Measurements from ENCODE around the gene PLSCR3. TPM values are rescaled to one million over a fixed set of nuclear protein-coding genes. Genes with fewer than 3 reads are reported as not detected.

The PLSCR3 gene
- total RNA-seq, 1 experiment from 2014 or later: 31.5 TPM

DNA sequence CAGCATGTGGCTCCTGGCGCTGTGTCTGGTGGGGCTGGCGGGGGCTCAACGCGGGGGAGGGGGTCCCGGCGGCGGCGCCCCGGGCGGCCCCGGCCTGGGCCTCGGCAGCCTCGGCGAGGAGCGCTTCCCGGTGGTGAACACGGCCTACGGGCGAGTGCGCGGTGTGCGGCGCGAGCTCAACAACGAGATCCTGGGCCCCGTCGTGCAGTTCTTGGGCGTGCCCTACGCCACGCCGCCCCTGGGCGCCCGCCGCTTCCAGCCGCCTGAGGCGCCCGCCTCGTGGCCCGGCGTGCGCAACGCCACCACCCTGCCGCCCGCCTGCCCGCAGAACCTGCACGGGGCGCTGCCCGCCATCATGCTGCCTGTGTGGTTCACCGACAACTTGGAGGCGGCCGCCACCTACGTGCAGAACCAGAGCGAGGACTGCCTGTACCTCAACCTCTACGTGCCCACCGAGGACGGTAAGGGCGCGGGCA is 14.0 kb upstream of the PLSCR3 start:
- H3K4me1 ChIP-seq (ENCODE audit: insufficient read depth, low read length): no peaks in the 10 kb centered on the region; the same call in 1 of the 2 replicates
- H3K36me3 Mint-ChIP-seq (ENCODE audit: insufficient read depth in 1 of 3, low read depth in 3 of 3): peaks cover 16 to 36% (median 27%) of the 10 kb centered on the region in 3 experiments
- H3K23ac ChIP-seq (ENCODE audit: insufficient read length, low read depth, low read length): no peak overlapping the region
- H3K27me3 Mint-ChIP-seq (ENCODE audit: low read depth): no peaks in the 10 kb centered on the region
- no peak overlapping the region for H2BK120ac ChIP-seq (ENCODE audit: low read depth, low read length, poor library complexity, severe bottlenecking)
- H3K79me2 ChIP-seq (ENCODE audit: insufficient read depth, low read length): no peaks in the 10 kb centered on the region
- H3K4me2 ChIP-seq (ENCODE audit: insufficient read depth, insufficient read length, low read length): no peak overlapping the region
- no peak overlapping the region for H2AFZ ChIP-seq (ENCODE audit: low read length)
- no peak overlapping the region for H3K4me3 Mint-ChIP-seq
- no peak overlapping the region for H4K5ac ChIP-seq (ENCODE audit: insufficient read length, low read depth, low read length)
- no peak overlapping the region for H2BK5ac ChIP-seq (ENCODE audit: insufficient read length, low read length)
- H3K14ac ChIP-seq (ENCODE audit: insufficient read depth, low read length): no peak overlapping the region
- no CpG with 5 or more reads among the region's 58 CpGs for WGBS (ENCODE audit: extremely low coverage, insufficient read length, low lambda C conversion rate)
- H3K27ac Mint-ChIP-seq: no peak overlapping the region
- H2BK12ac ChIP-seq (ENCODE audit: insufficient read length, low read depth, low read length): no peak overlapping the region
- H3K27me3 ChIP-seq (ENCODE audit: insufficient read depth, low read length): no peaks in the 10 kb centered on the region
- no peaks in the 10 kb centered on the region for H3K9me3 ChIP-seq (ENCODE audit: control insufficient read depth, low read depth, low read length)
- H3K79me1 ChIP-seq (ENCODE audit: insufficient read depth, low read depth, low read length, poor library complexity, severe bottlenecking): no peaks in the 10 kb centered on the region
- peaks cover 0 to 2% of the 10 kb centered on the region in 2 experiments; a peak in 1 of 5 replicates for H3K9me3 Mint-ChIP-seq
- no peak overlapping the region for H2AK5ac ChIP-seq (ENCODE audit: insufficient read length, low read length)
- no peak overlapping the region for H3K18ac ChIP-seq (ENCODE audit: insufficient read length, low read depth, low read length)
- H4K91ac ChIP-seq (ENCODE audit: insufficient read length, low read depth, low read length): no peak overlapping the region
- TF ChIP-seq, protein P1, sequence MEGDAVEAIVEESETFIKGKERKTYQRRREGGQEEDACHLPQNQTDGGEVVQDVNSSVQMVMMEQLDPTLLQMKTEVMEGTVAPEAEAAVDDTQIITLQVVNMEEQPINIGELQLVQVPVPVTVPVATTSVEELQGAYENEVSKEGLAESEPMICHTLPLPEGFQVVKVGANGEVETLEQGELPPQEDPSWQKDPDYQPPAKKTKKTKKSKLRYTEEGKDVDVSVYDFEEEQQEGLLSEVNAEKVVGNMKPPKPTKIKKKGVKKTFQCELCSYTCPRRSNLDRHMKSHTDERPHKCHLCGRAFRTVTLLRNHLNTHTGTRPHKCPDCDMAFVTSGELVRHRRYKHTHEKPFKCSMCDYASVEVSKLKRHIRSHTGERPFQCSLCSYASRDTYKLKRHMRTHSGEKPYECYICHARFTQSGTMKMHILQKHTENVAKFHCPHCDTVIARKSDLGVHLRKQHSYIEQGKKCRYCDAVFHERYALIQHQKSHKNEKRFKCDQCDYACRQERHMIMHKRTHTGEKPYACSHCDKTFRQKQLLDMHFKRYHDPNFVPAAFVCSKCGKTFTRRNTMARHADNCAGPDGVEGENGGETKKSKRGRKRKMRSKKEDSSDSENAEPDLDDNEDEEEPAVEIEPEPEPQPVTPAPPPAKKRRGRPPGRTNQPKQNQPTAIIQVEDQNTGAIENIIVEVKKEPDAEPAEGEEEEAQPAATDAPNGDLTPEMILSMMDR (conservative IDR thresholded peaks at IDR 0.05): no peak
- no peak overlapping the region for H3T11ph ChIP-seq (ENCODE audit: low read length)
- no peak overlapping the region for H3K4ac ChIP-seq (ENCODE audit: low read depth, low read length)
- no peaks in the 10 kb centered on the region for H4K20me1 ChIP-seq (ENCODE audit: control insufficient read depth, insufficient read depth, insufficient read length)
- no peak for DNase-seq
- H2BK15ac ChIP-seq (ENCODE audit: low read depth, low read length): no peak overlapping the region; the same call in 1 of the 2 replicates
- H4K8ac ChIP-seq (replicated peaks; ENCODE audit: insufficient read length, low read depth, low read length): no peak overlapping the region
- H3K27ac ChIP-seq (ENCODE audit: insufficient read length, low read depth, low read length): no peak overlapping the region
- no peak overlapping the region for H3K9ac ChIP-seq (ENCODE audit: extremely low read depth, insufficient read length, low read length)
- H3K23me2 ChIP-seq (ENCODE audit: insufficient read length, low read depth, low read length, poor library complexity, severe bottlenecking): peaks cover 5% of the 10 kb centered on the region
- H3K4me1 Mint-ChIP-seq: peaks cover 18 to 38% of the 10 kb centered on the region in 2 experiments
- H2BK20ac ChIP-seq (ENCODE audit: low read depth, low read length, poor library complexity, severe bottlenecking): no peak overlapping the region
- no peak overlapping the region for H3K56ac ChIP-seq (ENCODE audit: insufficient read length, low read depth, low read length)

All from H9 (cell line).